MM.1S (cell line): Measurements from ENCODE around the gene RNF43.

Experiments
- DNase-seq: peaks from one replicate; pipeline ENCODE4 v3.0.0-alpha.2; 2015
- H2AFZ ChIP-seq: fragments of 300-600 bp; sonication (generic); 2 replicates; pipeline ENCODE4 v1.6.0; 2016; ENCODE audit warnings: antibody characterized with exemption, low read length
- H3F3A ChIP-seq: fragments of 300-600 bp; sonication (generic); 2 replicates; pipeline ENCODE4 v1.6.1; 2016; ENCODE audit warnings: mild to moderate bottlenecking, antibody characterized with exemption, low read length, moderate library complexity, mixed read lengths; ENCODE audit not compliant: insufficient read depth
- H3K27ac ChIP-seq: fragments of 300-600 bp; sonication (generic); 2 replicates; pipeline ENCODE4 v1.5.1; 2016; ENCODE audit warnings: mild to moderate bottlenecking, low read length
- H3K27me3 ChIP-seq: fragments of 300-600 bp; sonication (generic); replicated peaks from 2 replicates; pipeline ENCODE4 v1.6.0; 2016; ENCODE audit warnings: low read length; ENCODE audit not compliant: insufficient read depth
- H3K36me3 ChIP-seq: fragments of 300-600 bp; sonication (generic); replicated peaks from 2 replicates; pipeline ENCODE4 v1.6.1; 2016; ENCODE audit warnings: mild to moderate bottlenecking, low read length, mixed read lengths; ENCODE audit not compliant: insufficient read depth
- H3K4me1 ChIP-seq: fragments of 300-600 bp; sonication (generic); 2 replicates; pipeline ENCODE4 v1.6.1; 2016; ENCODE audit warnings: low read length, mixed read lengths
- H3K4me2 ChIP-seq: fragments of 300-600 bp; sonication (generic); 2 replicates; pipeline ENCODE4 v1.6.0; 2016; ENCODE audit warnings: low read depth, low read length
- H3K4me3 ChIP-seq: fragments of 300-600 bp; sonication (generic); 2 replicates; pipeline ENCODE4 v1.5.1; 2016; ENCODE audit warnings: low read length, mixed read lengths
- H3K79me2 ChIP-seq: fragments of 300-600 bp; sonication (generic); 2 replicates; pipeline ENCODE4 v1.6.1; 2016; ENCODE audit warnings: mixed run types, low read length, mixed read lengths
- H3K9ac ChIP-seq: fragments of 300-600 bp; sonication (generic); 2 replicates; pipeline ENCODE4 v1.6.1; 2016; ENCODE audit warnings: low read length, mixed read lengths
- H3K9me2 ChIP-seq: fragments of 300-600 bp; sonication (generic); replicated peaks from 2 replicates; pipeline ENCODE4 v1.6.1; 2016; ENCODE audit warnings: mild to moderate bottlenecking, low read length, mixed read lengths; ENCODE audit not compliant: insufficient read depth
- H3K9me3 ChIP-seq: fragments of 300-600 bp; sonication (generic); replicated peaks from 2 replicates; pipeline ENCODE4 v1.6.1; 2016; ENCODE audit warnings: mild to moderate bottlenecking, low read length, mixed read lengths; ENCODE audit not compliant: insufficient read depth
- H4K20me1 ChIP-seq: fragments of 300-600 bp; sonication (generic); 2 replicates; pipeline ENCODE4 v1.6.1; 2016; ENCODE audit warnings: mild to moderate bottlenecking, low read length, moderate library complexity, mixed read lengths; ENCODE audit not compliant: insufficient read depth
- CTCF ChIP-seq: fragments of 300-600 bp; sonication (generic); IDR thresholded peaks from 2 replicates; pipeline ENCODE4 v1.5.1; 2016; ENCODE audit warnings: antibody characterized with exemption, low read length, mixed read lengths
- EZH2 ChIP-seq: fragments of 300-600 bp; sonication (generic); optimal IDR thresholded peaks from 2 replicates; pipeline ENCODE3; 2017; ENCODE audit warnings: low read depth, mild to moderate bottlenecking, antibody characterized with exemption, low read length, mixed read lengths
- EZH2phosphoT487 ChIP-seq: fragments of 300-600 bp; sonication (generic); IDR thresholded peaks from 2 replicates; pipeline ENCODE4 v1.6.1; 2018; ENCODE audit warnings: antibody characterized with exemption, low read length

The RNF43 gene

GRCh38 chr17:58375256-58375655 lies 42.1 kb downstream of the RNF43 start:
- no peak overlapping the region for H2AFZ ChIP-seq
- H3K27me3 ChIP-seq: no peaks in the 10 kb centered on the region; the same call in 1 of the 2 replicates
- no peak for TF ChIP-seq CTCF
- no peak for TF ChIP-seq EZH2
- no peak for TF ChIP-seq EZH2phosphoT487
- no peaks in the 10 kb centered on the region for H3K9me2 ChIP-seq
- H3K27ac ChIP-seq: no peak overlapping the region
- H3F3A ChIP-seq: no peaks in the 10 kb centered on the region
- no peaks in the 10 kb centered on the region for H4K20me1 ChIP-seq
- H3K4me2 ChIP-seq: no peak overlapping the region
- no peaks in the 10 kb centered on the region for H3K4me1 ChIP-seq
- H3K9me3 ChIP-seq: no peaks in the 10 kb centered on the region
- no peak overlapping the region for H3K9ac ChIP-seq
- H3K4me3 ChIP-seq: no peak overlapping the region
- no peak for DNase-seq
- no peaks in the 10 kb centered on the region for H3K36me3 ChIP-seq
- no peaks in the 10 kb centered on the region for H3K79me2 ChIP-seq

DNA sequence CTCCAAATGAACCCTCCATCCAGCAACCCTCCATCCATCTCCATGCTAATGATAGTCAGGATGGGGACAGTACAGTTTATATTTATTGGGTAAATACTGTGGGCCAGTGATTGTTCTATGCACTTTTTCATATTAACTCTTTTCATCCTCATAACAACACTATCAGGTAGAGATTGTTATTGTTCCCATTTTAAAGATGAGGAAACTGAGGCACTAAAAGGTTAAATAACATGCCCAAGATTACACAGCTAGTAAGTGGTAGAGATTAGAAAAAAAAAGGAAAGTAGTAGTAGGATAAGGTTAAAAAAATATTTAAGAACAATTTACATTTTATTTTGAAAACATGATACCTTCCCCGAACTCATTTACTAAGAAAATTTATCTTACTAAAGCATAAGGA lies 43.4 kb downstream of the RNF43 start:
- Histone ChIP-seq H3K79me2 (no peaks in the 10 kb centered on the region), H3K36me3 (no peaks in the 10 kb centered on the region), H3K9me3 (no peaks in the 10 kb centered on the region), H3K27me3 (no peaks in the 10 kb centered on the region), H3K9me2 (no peaks in the 10 kb centered on the region), H3K4me1 (no peaks in the 10 kb centered on the region), H2AFZ (no peak overlapping the region), H3K27ac (no peak overlapping the region), H3K4me3 (no peak overlapping the region), H3K4me2 (no peak overlapping the region), H4K20me1 (no peaks in the 10 kb centered on the region), H3K9ac (no peak overlapping the region), H3F3A (no peaks in the 10 kb centered on the region)
- TF ChIP-seq EZH2phosphoT487: no peak
- TF ChIP-seq CTCF: no peak
- no peak for TF ChIP-seq EZH2
- no peak for DNase-seq

- Histone ChIP-seq H3K4me1 (no peaks in the 10 kb centered on the region), H3K36me3 (no peaks in the 10 kb centered on the region), H3K4me3 (no peak overlapping the region), H3K4me2 (no peak overlapping the region), H2AFZ (no peak overlapping the region), H3K9ac (no peak overlapping the region), H3F3A (no peaks in the 10 kb centered on the region), H4K20me1 (no peaks in the 10 kb centered on the region), H3K9me3 (no peaks in the 10 kb centered on the region), H3K27me3 (no peaks in the 10 kb centered on the region), H3K9me2 (no peaks in the 10 kb centered on the region), H3K27ac (no peak overlapping the region), H3K79me2 (no peaks in the 10 kb centered on the region)
- DNase-seq: no peak
- no peak for TF ChIP-seq EZH2
- no peak for TF ChIP-seq CTCF
- no peak for TF ChIP-seq EZH2phosphoT487
These were observed 44.3 kb downstream of the RNF43 start for GRCh38 chr17:58373003-58373402.
